Measurements from ENCODE around the gene MEIS2. TPM values are rescaled to one million over a fixed set of nuclear protein-coding genes. Genes with fewer than 3 reads are reported as not detected.

The MEIS2 gene
- total RNA-seq, 1 experiment from 2014 or later, result 28.7 TPM

GRCh38 chr15:37094915-37095711 lies 5.2 kb downstream of the MEIS2 start:
- H3K27me3 Mint-ChIP-seq (ENCODE audit: insufficient read depth, unreplicated experiment), result no peaks in the 10 kb centered on the region
- H3K27ac Mint-ChIP-seq (ENCODE audit: unreplicated experiment), result no peak overlapping the region
- H3K4me3 ChIP-seq (ENCODE audit: low read depth, low read length), result no peak overlapping the region
- ChIA-PET CTCF (no interaction called here), POLR2A (no interaction called here)
- no peaks in the 10 kb centered on the region for H3K9me3 ChIP-seq
- H3K9me3 Mint-ChIP-seq (ENCODE audit: unreplicated experiment), result no peaks in the 10 kb centered on the region
- H3K4me1 Mint-ChIP-seq (ENCODE audit: low read depth, unreplicated experiment), result peaks cover 15% of the 10 kb centered on the region
- peaks cover 5% of the 10 kb centered on the region; the same call in 1 of the 2 replicates for H3K4me1 ChIP-seq
- BruUV-seq (replicated peaks), result no TSS peak
- no peaks in the 10 kb centered on the region for H3K27me3 ChIP-seq (replicated peaks; ENCODE audit: control insufficient read depth, insufficient read depth, low read length)
- TF ChIP-seq CTCF (IDR thresholded peaks at IDR 0.05; ENCODE audit: insufficient read depth in 1 of 2, low read depth in 1 of 2, low read length in 1 of 2, severe bottlenecking in 1 of 2, unreplicated experiment in 1 of 2), result no peak
- H3K36me3 ChIP-seq (ENCODE audit: control insufficient read depth, insufficient read depth, low read length), result no peaks in the 10 kb centered on the region
- intact Hi-C loops (cut with micrococcal nuclease; ENCODE audit: unreplicated experiment), result no loop called here
- peaks cover 38% of the 10 kb centered on the region for H3K36me3 Mint-ChIP-seq (ENCODE audit: insufficient read depth, unreplicated experiment)
- H3K4me3 Mint-ChIP-seq (ENCODE audit: unreplicated experiment), result no peak overlapping the region
- no peak for DNase-seq

- H3K27ac Mint-ChIP-seq (ENCODE audit: unreplicated experiment), result no peak overlapping the region
- H3K4me3 Mint-ChIP-seq (ENCODE audit: unreplicated experiment), result no peak overlapping the region
- Histone ChIP-seq H3K4me1 (peaks cover 5% of the 10 kb centered on the region; the same call in 1 of the 2 replicates), H3K27me3 (replicated peaks; ENCODE audit: control insufficient read depth, insufficient read depth, low read length) (no peaks in the 10 kb centered on the region), H3K9me3 (no peaks in the 10 kb centered on the region), H3K36me3 (ENCODE audit: control insufficient read depth, insufficient read depth, low read length) (no peaks in the 10 kb centered on the region), H3K4me3 (ENCODE audit: low read depth, low read length) (no peak overlapping the region)
- H3K4me1 Mint-ChIP-seq (ENCODE audit: low read depth, unreplicated experiment), result peaks cover 15% of the 10 kb centered on the region
- no peaks in the 10 kb centered on the region for H3K9me3 Mint-ChIP-seq (ENCODE audit: unreplicated experiment)
- TF ChIP-seq CTCF (IDR thresholded peaks at IDR 0.05; ENCODE audit: insufficient read depth in 1 of 2, low read depth in 1 of 2, low read length in 1 of 2, severe bottlenecking in 1 of 2, unreplicated experiment in 1 of 2), result no peak
- CTCF ChIA-PET, result interaction anchor here (0.7 kb wide), 1 partner anchor 42 kb away, joined by 3 read pairs; no protein-coding TSS in a partner anchor
- intact Hi-C loops (cut with micrococcal nuclease; ENCODE audit: unreplicated experiment), result no loop called here
- no peaks in the 10 kb centered on the region for H3K27me3 Mint-ChIP-seq (ENCODE audit: insufficient read depth, unreplicated experiment)
- POLR2A ChIA-PET, result no interaction called here
- H3K36me3 Mint-ChIP-seq (ENCODE audit: insufficient read depth, unreplicated experiment), result peaks cover 35% of the 10 kb centered on the region
- DNase-seq, result no peak
- BruUV-seq (replicated peaks), result no TSS peak
Observed at GRCh38 chr15:37094333-37094914, 5.9 kb downstream of the MEIS2 start.

GRCh38 chr15:37093480-37094332 lies 6.6 kb downstream of the MEIS2 start:
- Mint-ChIP-seq H3K36me3 (ENCODE audit: insufficient read depth, unreplicated experiment) (peaks cover 40% of the 10 kb centered on the region), H3K27ac (ENCODE audit: unreplicated experiment) (no peak overlapping the region), H3K27me3 (ENCODE audit: insufficient read depth, unreplicated experiment) (no peaks in the 10 kb centered on the region), H3K9me3 (ENCODE audit: unreplicated experiment) (no peaks in the 10 kb centered on the region), H3K4me3 (ENCODE audit: unreplicated experiment) (no peak overlapping the region), H3K4me1 (ENCODE audit: low read depth, unreplicated experiment) (peaks cover 21% of the 10 kb centered on the region)
- intact Hi-C loops (cut with micrococcal nuclease; ENCODE audit: unreplicated experiment), result no loop called here
- Histone ChIP-seq H3K4me3 (ENCODE audit: low read depth, low read length) (no peak overlapping the region), H3K27me3 (replicated peaks; ENCODE audit: control insufficient read depth, insufficient read depth, low read length) (no peaks in the 10 kb centered on the region), H3K4me1 (peaks cover 10% of the 10 kb centered on the region), H3K36me3 (ENCODE audit: control insufficient read depth, insufficient read depth, low read length) (no peaks in the 10 kb centered on the region), H3K9me3 (no peaks in the 10 kb centered on the region)
- DNase-seq, result no peak
- TF ChIP-seq CTCF (IDR thresholded peaks at IDR 0.05; ENCODE audit: insufficient read depth in 1 of 2, low read depth in 1 of 2, low read length in 1 of 2, severe bottlenecking in 1 of 2, unreplicated experiment in 1 of 2), result no peak
- ChIA-PET CTCF (interaction anchor here (0.7 kb wide), 1 partner anchor 42 kb away, joined by 3 read pairs; no protein-coding TSS in a partner anchor), POLR2A (no interaction called here)
- BruUV-seq (replicated peaks), result no TSS peak

Data from Caco-2 (cell line).